ENCODE data around the gene CDC26. TPM values are rescaled to one million over a fixed set of nuclear protein-coding genes. Genes with fewer than 3 reads are reported as not detected.
"Not testable (repeated sequence)": the region's sequence is repeated elsewhere in the genome, so short reads cannot be mapped to it uniquely, and the experiment has no call there.

The CDC26 gene
- total RNA-seq, 2 experiments from 2014 or later = 15.8 to 18.0 TPM

- Mint-ChIP-seq H3K9me3 (no peaks in the 10 kb centered on the region), H3K4me1 (ENCODE audit: low read depth) (peaks cover 8% of the 10 kb centered on the region), H3K36me3 (ENCODE audit: low read depth) (peaks cover 4% of the 10 kb centered on the region), H3K27ac (no peak overlapping the region), H3K27me3 (no peaks in the 10 kb centered on the region), H3K4me3 (no peak overlapping the region)
- no peak overlapping the region for H3K4me3 ChIP-seq (ENCODE audit: low read length)
- no peaks in the 10 kb centered on the region for H3K4me1 ChIP-seq (ENCODE audit: insufficient read depth, low read length)
- H3K27ac ChIP-seq (ENCODE audit: low read depth in 1 of 2, low read length in 2 of 2) = no peak overlapping the region
- H3K27me3 ChIP-seq (ENCODE audit: control insufficient read depth in 1 of 2, insufficient read depth in 2 of 2, low read length in 2 of 2) = no peaks in the 10 kb centered on the region
- no peaks in the 10 kb centered on the region for H3K9me3 ChIP-seq (ENCODE audit: control insufficient read depth in 1 of 2, insufficient read depth in 1 of 2, low read length in 2 of 2)
- ChIA-PET CTCF (no interaction called here), POLR2A (no interaction called here)
- TF ChIP-seq CTCF (IDR thresholded peaks at IDR 0.05) = no peak
- H3K36me3 ChIP-seq (ENCODE audit: insufficient read depth, low read length) = no peaks in the 10 kb centered on the region
- intact Hi-C loops (cut with DNase I, micrococcal nuclease) = no loop called here
- no peak for ATAC-seq (ENCODE audit: poor library complexity)
- DNase-seq = no peak
Measured at GRCh38 chr9:113238202-113238858, 37.0 kb downstream of the CDC26 start.

- intact Hi-C loops (cut with DNase I, micrococcal nuclease) = no loop called here
- CTCF ChIA-PET = no interaction called here
- Histone ChIP-seq H3K27me3 (ENCODE audit: control insufficient read depth in 1 of 2, insufficient read depth in 2 of 2, low read length in 2 of 2) (no peaks in the 10 kb centered on the region), H3K36me3 (ENCODE audit: insufficient read depth, low read length) (no peaks in the 10 kb centered on the region), H3K4me3 (ENCODE audit: low read length) (no peak overlapping the region), H3K27ac (ENCODE audit: low read depth in 1 of 2, low read length in 2 of 2) (no peak overlapping the region), H3K9me3 (ENCODE audit: control insufficient read depth in 1 of 2, insufficient read depth in 1 of 2, low read length in 2 of 2) (no peaks in the 10 kb centered on the region), H3K4me1 (ENCODE audit: insufficient read depth, low read length) (peaks cover 7% of the 10 kb centered on the region)
- Mint-ChIP-seq H3K36me3 (ENCODE audit: low read depth) (peaks cover 4% of the 10 kb centered on the region), H3K4me3 (no peak overlapping the region), H3K27ac (no peak overlapping the region), H3K9me3 (no peaks in the 10 kb centered on the region), H3K4me1 (ENCODE audit: low read depth) (peaks cover 21% of the 10 kb centered on the region), H3K27me3 (no peaks in the 10 kb centered on the region)
- ATAC-seq (ENCODE audit: poor library complexity) (no peak), DNase-seq (no peak)
- TF ChIP-seq CTCF (IDR thresholded peaks at IDR 0.05) = no peak
- POLR2A ChIA-PET = no interaction called here
Measured at GRCh38 chr9:113237026-113237425, 38.3 kb downstream of the CDC26 start.

GRCh38 chr9:113235701-113236255 lies 39.6 kb downstream of the CDC26 start:
- H3K27ac Mint-ChIP-seq; H3K9me3 Mint-ChIP-seq; H3K4me3 Mint-ChIP-seq; ATAC-seq (ENCODE audit: poor library complexity); CTCF ChIA-PET; H3K27ac ChIP-seq (ENCODE audit: low read depth in 1 of 2, low read length in 2 of 2); H3K9me3 ChIP-seq (ENCODE audit: control insufficient read depth in 1 of 2, insufficient read depth in 1 of 2, low read length in 2 of 2); intact Hi-C loops (cut with DNase I, micrococcal nuclease); H3K27me3 ChIP-seq (ENCODE audit: control insufficient read depth in 1 of 2, insufficient read depth in 2 of 2, low read length in 2 of 2); DNase-seq; H3K4me1 ChIP-seq (ENCODE audit: insufficient read depth, low read length); POLR2A ChIA-PET; H3K4me3 ChIP-seq (ENCODE audit: low read length); H3K27me3 Mint-ChIP-seq; H3K36me3 ChIP-seq (ENCODE audit: insufficient read depth, low read length); H3K36me3 Mint-ChIP-seq (ENCODE audit: low read depth): not testable (repeated sequence)
- peaks cover 22% of the 10 kb centered on the region for H3K4me1 Mint-ChIP-seq (ENCODE audit: low read depth)

DNA sequence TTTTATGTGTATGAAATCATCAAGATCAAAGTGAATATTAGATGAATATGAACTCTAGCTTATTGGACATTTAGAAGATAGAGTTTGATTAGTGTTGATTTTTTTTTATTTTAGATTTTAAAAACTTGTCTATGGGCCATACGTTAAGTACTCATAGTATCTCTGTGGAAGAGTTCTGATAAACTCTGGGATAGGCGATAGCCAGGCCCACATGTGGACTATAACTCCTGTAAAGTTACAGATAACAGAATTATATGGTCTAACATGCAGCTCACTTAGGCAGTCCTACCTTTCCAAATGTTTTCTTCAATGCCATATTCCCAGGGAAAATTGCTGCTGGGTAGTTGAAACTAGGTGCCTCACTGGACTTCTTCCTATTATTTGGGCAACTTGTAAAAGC lies 43.7 kb downstream of the CDC26 start:
- H3K27ac ChIP-seq (ENCODE audit: low read depth in 1 of 2, low read length in 2 of 2) = no peak overlapping the region
- peaks cover 7% of the 10 kb centered on the region for H3K4me1 ChIP-seq (ENCODE audit: insufficient read depth, low read length)
- no peak overlapping the region for H3K4me3 ChIP-seq (ENCODE audit: low read length)
- Mint-ChIP-seq H3K36me3 (ENCODE audit: low read depth) (peaks cover 4% of the 10 kb centered on the region), H3K4me3 (no peak overlapping the region), H3K27me3 (no peaks in the 10 kb centered on the region), H3K27ac (peak overlapping the region; percentile 76), H3K9me3 (no peaks in the 10 kb centered on the region), H3K4me1 (ENCODE audit: low read depth) (peaks cover 34% of the 10 kb centered on the region)
- no peaks in the 10 kb centered on the region for H3K36me3 ChIP-seq (ENCODE audit: insufficient read depth, low read length)
- no peak for TF ChIP-seq CTCF (IDR thresholded peaks at IDR 0.05)
- DNase-seq (no peak), ATAC-seq (ENCODE audit: poor library complexity) (no peak)
- ChIA-PET CTCF (no interaction called here), POLR2A (interaction anchor here (1.5 to 2.9 kb wide), 2 partner anchors 10 to 145 kb away, joined by 3 to 12 read pairs; partner anchors contain the start of genes FKBP15, HDHD3 and SLC31A1)
- no peaks in the 10 kb centered on the region for H3K9me3 ChIP-seq (ENCODE audit: control insufficient read depth in 1 of 2, insufficient read depth in 1 of 2, low read length in 2 of 2)
- intact Hi-C loops (cut with DNase I, micrococcal nuclease) = no loop called here
- H3K27me3 ChIP-seq (ENCODE audit: control insufficient read depth in 1 of 2, insufficient read depth in 2 of 2, low read length in 2 of 2) = no peaks in the 10 kb centered on the region
